ENCODE measurements around the gene SMDT1.

The SMDT1 gene

GRCh38 chr22:42079319-42080251 lies at the start of gene SMDT1:
TSS of gene SMDT1 (plus strand) at chr22:42079700. CDS start at chr22:42079769, 69 bp downstream.
- TF ChIP-seq FOXP2 (optimal IDR thresholded peaks at IDR 0.05; ENCODE audit: control extremely low read depth, extremely low read length, insufficient read depth) (peak; percentile 56), EZH2 (IDR thresholded peaks at IDR 0.05) (no peak), POLR2AphosphoS5 (IDR thresholded peaks at IDR 0.05; ENCODE audit: borderline replicate concordance, low read depth, low read length) (peak; percentile 84)
- Histone ChIP-seq H3K36me3 (ENCODE audit: insufficient read depth, low read length) (peaks cover 17% of the 10 kb centered on the region; the same call in 1 of the 2 replicates), H3K4me3 (peak within 1 kb of the TSS; percentile 99), H3K9me3 (ENCODE audit: low read depth, low read length) (no peaks in the 10 kb centered on the region), H3K9ac (ENCODE audit: insufficient read length) (peak within 1 kb of the TSS; percentile 94), H3K27ac (peak within 1 kb of the TSS; percentile 89)
- DNase-seq (ENCODE audit: low read depth, low spot score) = peak; percentile 93

- DNase-seq (ENCODE audit: low read depth, low spot score) = no peak
- no peak for TF ChIP-seq FOXP2 (optimal IDR thresholded peaks at IDR 0.05; ENCODE audit: control extremely low read depth, extremely low read length, insufficient read depth)
- no peak for TF ChIP-seq POLR2AphosphoS5 (IDR thresholded peaks at IDR 0.05; ENCODE audit: borderline replicate concordance, low read depth, low read length)
- no peak for TF ChIP-seq EZH2 (IDR thresholded peaks at IDR 0.05)
- no peaks in the 10 kb centered on the region for H3K36me3 ChIP-seq (ENCODE audit: insufficient read depth, low read length)
Observed at GRCh38 chr22:42033263-42034181, 46.0 kb upstream of the SMDT1 start.

GRCh38 chr22:42035256-42035655 lies 44.2 kb upstream of the SMDT1 start:
- Histone ChIP-seq H3K27ac (no peak overlapping the region), H3K4me3 (no peak overlapping the region), H3K36me3 (ENCODE audit: insufficient read depth, low read length) (no peaks in the 10 kb centered on the region), H3K9me3 (ENCODE audit: low read depth, low read length) (no peaks in the 10 kb centered on the region), H3K9ac (ENCODE audit: insufficient read length) (no peak overlapping the region)
- TF ChIP-seq FOXP2 (optimal IDR thresholded peaks at IDR 0.05; ENCODE audit: control extremely low read depth, extremely low read length, insufficient read depth) = no peak
- no peak for TF ChIP-seq POLR2AphosphoS5 (IDR thresholded peaks at IDR 0.05; ENCODE audit: borderline replicate concordance, low read depth, low read length)
- no peak for TF ChIP-seq EZH2 (IDR thresholded peaks at IDR 0.05)
- DNase-seq (ENCODE audit: low read depth, low spot score) = no peak

More at GRCh38 chr22:42033263-42034181, 46.0 kb upstream of the SMDT1 start:
- Histone ChIP-seq H3K9ac (ENCODE audit: insufficient read length) (no peak overlapping the region), H3K9me3 (ENCODE audit: low read depth, low read length) (no peaks in the 10 kb centered on the region), H3K4me3 (no peak overlapping the region), H3K27ac (no peak overlapping the region)

- DNase-seq (ENCODE audit: low read depth, low spot score) = no peak
- H3K27ac ChIP-seq = no peak overlapping the region
- no peak for TF ChIP-seq FOXP2 (optimal IDR thresholded peaks at IDR 0.05; ENCODE audit: control extremely low read depth, extremely low read length, insufficient read depth)
- TF ChIP-seq POLR2AphosphoS5 (IDR thresholded peaks at IDR 0.05; ENCODE audit: borderline replicate concordance, low read depth, low read length) = no peak
- TF ChIP-seq EZH2 (IDR thresholded peaks at IDR 0.05) = no peak
Observed at GRCh38 chr22:42039271-42039670, 40.2 kb upstream of the SMDT1 start.

GRCh38 chr22:42041784-42042183 lies 37.7 kb upstream of the SMDT1 start:
- TF ChIP-seq POLR2AphosphoS5 (IDR thresholded peaks at IDR 0.05; ENCODE audit: borderline replicate concordance, low read depth, low read length) (no peak), EZH2 (IDR thresholded peaks at IDR 0.05) (no peak), FOXP2 (optimal IDR thresholded peaks at IDR 0.05; ENCODE audit: control extremely low read depth, extremely low read length, insufficient read depth) (no peak)
- DNase-seq (ENCODE audit: low read depth, low spot score) = no peak
- H3K9me3 ChIP-seq (ENCODE audit: low read depth, low read length) = no peaks in the 10 kb centered on the region

More at GRCh38 chr22:42039271-42039670, 40.2 kb upstream of the SMDT1 start:
- no peaks in the 10 kb centered on the region for H3K36me3 ChIP-seq (ENCODE audit: insufficient read depth, low read length)
- no peak overlapping the region for H3K4me3 ChIP-seq
- H3K9me3 ChIP-seq (ENCODE audit: low read depth, low read length) = no peaks in the 10 kb centered on the region
- no peak overlapping the region for H3K9ac ChIP-seq (ENCODE audit: insufficient read length)

GRCh38 chr22:42050641-42051180 lies 28.8 kb upstream of the SMDT1 start:
- TF ChIP-seq POLR2AphosphoS5 (IDR thresholded peaks at IDR 0.05; ENCODE audit: borderline replicate concordance, low read depth, low read length) (no peak), EZH2 (IDR thresholded peaks at IDR 0.05) (no peak), FOXP2 (optimal IDR thresholded peaks at IDR 0.05; ENCODE audit: control extremely low read depth, extremely low read length, insufficient read depth) (no peak)
- Histone ChIP-seq H3K9me3 (ENCODE audit: low read depth, low read length) (no peaks in the 10 kb centered on the region), H3K36me3 (ENCODE audit: insufficient read depth, low read length) (no peaks in the 10 kb centered on the region), H3K4me3 (no peak overlapping the region), H3K27ac (no peak overlapping the region), H3K9ac (ENCODE audit: insufficient read length) (no peak overlapping the region)
- DNase-seq (ENCODE audit: low read depth, low spot score) = no peak

More at GRCh38 chr22:42041784-42042183, 37.7 kb upstream of the SMDT1 start:
- Histone ChIP-seq H3K9ac (ENCODE audit: insufficient read length) (no peak overlapping the region), H3K4me3 (no peak overlapping the region), H3K27ac (no peak overlapping the region), H3K36me3 (ENCODE audit: insufficient read depth, low read length) (no peaks in the 10 kb centered on the region)

- DNase-seq (ENCODE audit: low read depth, low spot score) = no peak
- Histone ChIP-seq H3K9me3 (ENCODE audit: low read depth, low read length) (no peaks in the 10 kb centered on the region), H3K4me3 (no peak overlapping the region), H3K36me3 (ENCODE audit: insufficient read depth, low read length) (no peaks in the 10 kb centered on the region), H3K9ac (ENCODE audit: insufficient read length) (no peak overlapping the region), H3K27ac (no peak overlapping the region)
- TF ChIP-seq EZH2 (IDR thresholded peaks at IDR 0.05) (no peak), FOXP2 (optimal IDR thresholded peaks at IDR 0.05; ENCODE audit: control extremely low read depth, extremely low read length, insufficient read depth) (no peak)
Observed at GRCh38 chr22:42052765-42053164, 26.7 kb upstream of the SMDT1 start.
